Thymus (tissue), 11 donors: Measurements from ENCODE around the gene LINC00305. TPM values are rescaled to one million over a fixed set of nuclear protein-coding genes. Genes with fewer than 3 reads are reported as not detected.

Experiments
- DNase-seq, 9 donors: peaks; one replicate each; pipeline ENCODE4 v3.0.0-alpha.2; 2013; ENCODE audit warnings: low spot score in 9 of 9, low read depth in 6 of 9, missing footprints in 1 of 9
- H3K27ac ChIP-seq, 2 donors: one replicate each; pipeline ENCODE4 v1.5.1; 2013; ENCODE audit warnings: control low read depth in 1 of 2, low read depth in 1 of 2, low read length in 1 of 2, mild to moderate bottlenecking in 1 of 2, moderate library complexity in 1 of 2
- H3K27me3 ChIP-seq, 2 donors: one replicate each; pipeline ENCODE4 v1.5.1; 2013; ENCODE audit warnings: low read length in 1 of 2; ENCODE audit not compliant: control insufficient read depth in 2 of 2, insufficient read depth in 1 of 2
- H3K36me3 ChIP-seq, 2 donors: one replicate each; pipeline ENCODE4 v1.5.1; 2013; ENCODE audit warnings: low read length in 1 of 2, mild to moderate bottlenecking in 1 of 2, moderate library complexity in 1 of 2; ENCODE audit not compliant: control insufficient read depth in 2 of 2, insufficient read depth in 2 of 2
- H3K4me1 ChIP-seq, 2 donors: one replicate each; pipeline ENCODE4 v1.5.1; 2013; ENCODE audit warnings: low read length in 2 of 2; ENCODE audit not compliant: control insufficient read depth in 2 of 2, insufficient read depth in 2 of 2
- H3K4me3 ChIP-seq, 2 donors: one replicate each; pipeline ENCODE4 v1.5.1; 2013; ENCODE audit warnings: low read length in 2 of 2, control low read depth in 1 of 2, mild to moderate bottlenecking in 1 of 2
- H3K9me3 ChIP-seq, 2 donors: one replicate each; pipeline ENCODE4 v1.5.1; 2013; ENCODE audit warnings: low read length in 1 of 2, mild to moderate bottlenecking in 1 of 2; ENCODE audit not compliant: control insufficient read depth in 2 of 2, insufficient read depth in 1 of 2
- WGBS: extraction: QIAGEN DNeasy Blood & Tissue Kit; methylation state at CpG from one replicate; pipeline ENCODE4 v1.1.7; 2013; 5-methylcytosine and 5-hydroxymethylcytosine counted together
- polyA plus RNA-seq: library from polyadenylated mRNA; stranded (reverse); fragments of 200-250 nt; gene quantifications from one replicate; pipeline ENCODE4 v1.2.3, GENCODE V29; 2013
- total RNA-seq: library from RNA; stranded (reverse); fragments of 120-200 nt; gene quantifications from one replicate; pipeline ENCODE4 v1.2.4, GENCODE V29; 2013
- donor health status: healthy.

The LINC00305 gene
- total and polyA plus RNA-seq, 2 donors: 0.05 TPM

- no peak for DNase-seq
- Histone ChIP-seq H3K27ac (no peak overlapping the region), H3K9me3 (no peaks in the 10 kb centered on the region), H3K4me3 (no peak overlapping the region), H3K4me1 (no peaks in the 10 kb centered on the region), H3K36me3 (no peaks in the 10 kb centered on the region), H3K27me3 (no peaks in the 10 kb centered on the region)
- WGBS: 84% methylated on average over 1 of the region's 1 CpG
Observed at GRCh38 chr18:64082054-64082453, 66.8 kb downstream of the LINC00305 start.

GRCh38 chr18:64073971-64074370, 74.9 kb downstream of the LINC00305 start:
- Histone ChIP-seq H3K36me3 (no peaks in the 10 kb centered on the region), H3K4me3 (no peak overlapping the region), H3K27me3 (no peaks in the 10 kb centered on the region), H3K9me3 (peaks cover 0 to 6% of the 10 kb centered on the region in 2 donors), H3K4me1 (no peaks in the 10 kb centered on the region), H3K27ac (no peak overlapping the region)
- WGBS: 84% methylated on average over 4 of the region's 4 CpGs
- no peak for DNase-seq

GRCh38 chr18:64055019-64055418, 93.9 kb downstream of the LINC00305 start:
- H3K27ac ChIP-seq: no peak overlapping the region
- 82% methylated on average over 3 of the region's 3 CpGs for WGBS
- H3K36me3 ChIP-seq: no peaks in the 10 kb centered on the region
- H3K9me3 ChIP-seq: no peaks in the 10 kb centered on the region
- H3K27me3 ChIP-seq: no peaks in the 10 kb centered on the region
- H3K4me1 ChIP-seq: no peaks in the 10 kb centered on the region
- no peak overlapping the region for H3K4me3 ChIP-seq
- DNase-seq: no peak

GRCh38 chr18:64053246-64053645, 95.6 kb downstream of the LINC00305 start:
- Histone ChIP-seq H3K9me3 (no peaks in the 10 kb centered on the region), H3K27me3 (no peaks in the 10 kb centered on the region)
- 90% methylated on average over 1 of the region's 1 CpG for WGBS

GRCh38 chr18:64052772-64053171, 96.1 kb downstream of the LINC00305 start:
- no peak overlapping the region for H3K4me3 ChIP-seq
- no peaks in the 10 kb centered on the region for H3K9me3 ChIP-seq
- H3K27me3 ChIP-seq: no peaks in the 10 kb centered on the region
- no peak for DNase-seq
- 65% methylated on average over 2 of the region's 2 CpGs for WGBS
- H3K4me1 ChIP-seq: no peaks in the 10 kb centered on the region
- no peak overlapping the region for H3K27ac ChIP-seq
- H3K36me3 ChIP-seq: no peaks in the 10 kb centered on the region

More at GRCh38 chr18:64053246-64053645, 95.6 kb downstream of the LINC00305 start:
- no peak for DNase-seq
- no peaks in the 10 kb centered on the region for H3K4me1 ChIP-seq
- no peak overlapping the region for H3K27ac ChIP-seq
- H3K4me3 ChIP-seq: no peak overlapping the region
- H3K36me3 ChIP-seq: no peaks in the 10 kb centered on the region

GRCh38 chr18:64044616-64045015, 104.3 kb downstream of the LINC00305 start:
- H3K36me3 ChIP-seq: no peaks in the 10 kb centered on the region
- H3K27ac ChIP-seq: no peak overlapping the region
- no peaks in the 10 kb centered on the region for H3K9me3 ChIP-seq
- H3K27me3 ChIP-seq: no peaks in the 10 kb centered on the region
- WGBS: 93% methylated on average over 5 of the region's 5 CpGs
- H3K4me1 ChIP-seq: no peaks in the 10 kb centered on the region
- no peak for DNase-seq
- H3K4me3 ChIP-seq: no peak overlapping the region

- no peaks in the 10 kb centered on the region for H3K4me1 ChIP-seq
- H3K36me3 ChIP-seq: no peaks in the 10 kb centered on the region
- H3K9me3 ChIP-seq: no peaks in the 10 kb centered on the region
- WGBS: 97% methylated on average over 24 of the region's 24 CpGs
- DNase-seq: no peak
- no peak overlapping the region for H3K27ac ChIP-seq
- no peaks in the 10 kb centered on the region for H3K27me3 ChIP-seq
- no peak overlapping the region for H3K4me3 ChIP-seq
Observed at GRCh38 chr18:64042728-64043358, 106.0 kb downstream of the LINC00305 start.

- Histone ChIP-seq H3K27ac (no peak overlapping the region), H3K4me1 (no peaks in the 10 kb centered on the region), H3K4me3 (no peak overlapping the region), H3K9me3 (no peaks in the 10 kb centered on the region), H3K27me3 (no peaks in the 10 kb centered on the region), H3K36me3 (no peaks in the 10 kb centered on the region)
- DNase-seq: peak in 7 of 9 donors; percentile 4 to 48 (median 13)
- 22% methylated on average over 3 of the region's 3 CpGs for WGBS
Observed at GRCh38 chr18:64037812-64038414, 111.0 kb downstream of the LINC00305 start.

GRCh38 chr18:64032312-64032711, 116.6 kb downstream of the LINC00305 start:
- Histone ChIP-seq H3K27me3 (no peaks in the 10 kb centered on the region), H3K27ac (no peak overlapping the region), H3K9me3 (no peaks in the 10 kb centered on the region), H3K4me3 (no peak overlapping the region), H3K36me3 (no peaks in the 10 kb centered on the region), H3K4me1 (no peaks in the 10 kb centered on the region)
- 93% methylated on average over 6 of the region's 6 CpGs for WGBS
- DNase-seq: no peak
